ENCODE measurements around the gene RPS21. TPM values are rescaled to one million over a fixed set of nuclear protein-coding genes. Genes with fewer than 3 reads are reported as not detected.

The RPS21 gene
- total and polyA plus RNA-seq, 2 experiments from 2014 or later: 639 to 1,039 TPM

GRCh38 chr20:62409086-62409853 is 22.4 kb downstream of the RPS21 start:
- Histone ChIP-seq H3K4me1 (ENCODE audit: insufficient read depth) (no peaks in the 10 kb centered on the region), H3K9me2 (ENCODE audit: insufficient read depth) (no peaks in the 10 kb centered on the region), H3K79me2 (ENCODE audit: insufficient read depth) (no peaks in the 10 kb centered on the region), H3K9me3 (ENCODE audit: low read depth) (no peaks in the 10 kb centered on the region), H3F3A (ENCODE audit: insufficient read depth) (no peaks in the 10 kb centered on the region), H3K27me3 (replicated peaks; ENCODE audit: insufficient read depth) (no peaks in the 10 kb centered on the region), H3K4me3 (no peak overlapping the region), H3K27ac (no peak overlapping the region), H4K20me1 (ENCODE audit: insufficient read depth) (no peaks in the 10 kb centered on the region), H2AFZ (no peak overlapping the region), H3K4me2 (ENCODE audit: unreplicated experiment) (no peak overlapping the region), H3K9ac (no peak overlapping the region), H3K36me3 (ENCODE audit: low read depth) (no peaks in the 10 kb centered on the region)
- no peak for TF ChIP-seq EZH2phosphoT487 (IDR thresholded peaks at IDR 0.05; ENCODE audit: insufficient read depth, low read depth)
- no peak for TF ChIP-seq EZH2 (IDR thresholded peaks at IDR 0.05; ENCODE audit: insufficient read depth, poor library complexity, severe bottlenecking)
- DNase-seq: no peak
- in situ Hi-C loops (cut with MboI): no loop called here
- WGBS, 2 experiments (ENCODE audit: low coverage in 1 of 2, low lambda C conversion rate in 2 of 2, missing lambda C conversion rate in 2 of 2): 72 to 74% methylated on average over 12 of the region's 12 CpGs

- H3K4me2 ChIP-seq (ENCODE audit: unreplicated experiment): no peak overlapping the region
- TF ChIP-seq EZH2phosphoT487 (IDR thresholded peaks at IDR 0.05; ENCODE audit: insufficient read depth, low read depth) (no peak), EZH2 (IDR thresholded peaks at IDR 0.05; ENCODE audit: insufficient read depth, poor library complexity, severe bottlenecking) (no peak)
- no peaks in the 10 kb centered on the region for H3K9me3 ChIP-seq (ENCODE audit: low read depth)
- no peaks in the 10 kb centered on the region for H3K79me2 ChIP-seq (ENCODE audit: insufficient read depth)
- H3F3A ChIP-seq (ENCODE audit: insufficient read depth): no peaks in the 10 kb centered on the region
- no peaks in the 10 kb centered on the region for H3K9me2 ChIP-seq (ENCODE audit: insufficient read depth)
- 7% methylated on average over 30 of the region's 30 CpGs for WGBS, 2 experiments (ENCODE audit: low coverage in 1 of 2, low lambda C conversion rate in 2 of 2, missing lambda C conversion rate in 2 of 2)
- no peaks in the 10 kb centered on the region for H3K27me3 ChIP-seq (replicated peaks; ENCODE audit: insufficient read depth)
- no peaks in the 10 kb centered on the region for H3K4me1 ChIP-seq (ENCODE audit: insufficient read depth)
- H3K9ac ChIP-seq: no peak overlapping the region
- no peaks in the 10 kb centered on the region for H4K20me1 ChIP-seq (ENCODE audit: insufficient read depth)
- no peak overlapping the region for H3K4me3 ChIP-seq
- H3K36me3 ChIP-seq (ENCODE audit: low read depth): no peaks in the 10 kb centered on the region
- no peak overlapping the region for H2AFZ ChIP-seq
- peak; percentile 46 for DNase-seq
- in situ Hi-C loops (cut with MboI): no loop called here
- no peak overlapping the region for H3K27ac ChIP-seq
Observed at GRCh38 chr20:62409931-62410745, 23.2 kb downstream of the RPS21 start.

- Histone ChIP-seq H3K9me3 (ENCODE audit: low read depth) (no peaks in the 10 kb centered on the region), H3F3A (ENCODE audit: insufficient read depth) (no peaks in the 10 kb centered on the region), H2AFZ (no peak overlapping the region), H4K20me1 (ENCODE audit: insufficient read depth) (no peaks in the 10 kb centered on the region), H3K27ac (no peak overlapping the region), H3K36me3 (ENCODE audit: low read depth) (no peaks in the 10 kb centered on the region), H3K79me2 (ENCODE audit: insufficient read depth) (no peaks in the 10 kb centered on the region), H3K4me1 (ENCODE audit: insufficient read depth) (no peaks in the 10 kb centered on the region), H3K27me3 (replicated peaks; ENCODE audit: insufficient read depth) (no peaks in the 10 kb centered on the region), H3K4me3 (no peak overlapping the region), H3K9ac (no peak overlapping the region), H3K9me2 (ENCODE audit: insufficient read depth) (no peaks in the 10 kb centered on the region), H3K4me2 (ENCODE audit: unreplicated experiment) (no peak overlapping the region)
- DNase-seq: no peak
- no peak for TF ChIP-seq EZH2 (IDR thresholded peaks at IDR 0.05; ENCODE audit: insufficient read depth, poor library complexity, severe bottlenecking)
- no peak for TF ChIP-seq EZH2phosphoT487 (IDR thresholded peaks at IDR 0.05; ENCODE audit: insufficient read depth, low read depth)
- 42 to 47% methylated on average over 19 of the region's 19 CpGs for WGBS, 2 experiments (ENCODE audit: low coverage in 1 of 2, low lambda C conversion rate in 2 of 2, missing lambda C conversion rate in 2 of 2)
- in situ Hi-C loops (cut with MboI): no loop called here
Observed at GRCh38 chr20:62410746-62411478, 24.0 kb downstream of the RPS21 start.

- in situ Hi-C loops (cut with MboI): no loop called here
- Histone ChIP-seq H3K4me3 (no peak overlapping the region), H3K36me3 (ENCODE audit: low read depth) (no peaks in the 10 kb centered on the region), H3K79me2 (ENCODE audit: insufficient read depth) (no peaks in the 10 kb centered on the region), H3K9me2 (ENCODE audit: insufficient read depth) (no peaks in the 10 kb centered on the region), H3K27ac (no peak overlapping the region), H3K9ac (no peak overlapping the region), H2AFZ (no peak overlapping the region), H4K20me1 (ENCODE audit: insufficient read depth) (no peaks in the 10 kb centered on the region), H3K27me3 (replicated peaks; ENCODE audit: insufficient read depth) (no peaks in the 10 kb centered on the region), H3F3A (ENCODE audit: insufficient read depth) (no peaks in the 10 kb centered on the region), H3K9me3 (ENCODE audit: low read depth) (no peaks in the 10 kb centered on the region), H3K4me2 (ENCODE audit: unreplicated experiment) (no peak overlapping the region), H3K4me1 (ENCODE audit: insufficient read depth) (no peaks in the 10 kb centered on the region)
- TF ChIP-seq EZH2 (IDR thresholded peaks at IDR 0.05; ENCODE audit: insufficient read depth, poor library complexity, severe bottlenecking) (no peak), EZH2phosphoT487 (IDR thresholded peaks at IDR 0.05; ENCODE audit: insufficient read depth, low read depth) (no peak)
- 66 to 68% methylated on average over 24 of the region's 24 CpGs for WGBS, 2 experiments (ENCODE audit: low coverage in 1 of 2, low lambda C conversion rate in 2 of 2, missing lambda C conversion rate in 2 of 2)
- DNase-seq: no peak
Observed at GRCh38 chr20:62411479-62412193, 24.7 kb downstream of the RPS21 start.

Measured in GM23248 (cell line).